Pancreas (tissue), 10 donors: ENCODE results near the gene PXMP2. TPM values are rescaled to one million over a fixed set of nuclear protein-coding genes. Genes with fewer than 3 reads are reported as not detected.

ENCODE experiments used
- ATAC-seq, 4 donors: fragments of 200-7000 bp; cut with Tn5 transposase; one replicate each; pipeline versions ENCODE4 v1.8.0 to v1.9.1; 2020; ENCODE audit warnings: mild to moderate bottlenecking in 4 of 4, moderate library complexity in 4 of 4
- DNase-seq, 6 donors: peaks; one replicate each; pipeline ENCODE4 v3.0.0-alpha.2; 2020
- FAIRE-seq: peaks from 2 replicates; lab custom pipeline; 2012; peaks lifted over from hg19 to GRCh38; lab: Jason Lieb, UNC
- H3K27ac ChIP-seq, 4 donors: fragments of 200-600 bp; sonication (generic); 1 replicate in 3 of 4; 2 replicates in 1 of 4; pipeline versions ENCODE4 v1.5.0 to v1.8.0; 2020
- H3K27me3 ChIP-seq, 4 donors: fragments of 200-600 bp; one replicate each; pipeline ENCODE4 v1.8.0; 2021
- H3K36me3 ChIP-seq, 3 donors: fragments of 200-600 bp; sonication (generic) in 1 of 3; one replicate each; pipeline versions ENCODE4 v1.5.0 to v1.8.0; 2020 to 2021
- H3K4me1 ChIP-seq, 3 donors: fragments of 200-600 bp; one replicate each; pipeline ENCODE4 v1.8.0; 2021
- H3K4me3 ChIP-seq, 4 donors: fragments of 200-600 bp; sonication (generic) in 2 of 4; one replicate each; pipeline versions ENCODE4 v1.5.0 to v1.8.0; 2020 to 2021
- H3K9me3 ChIP-seq, 4 donors: fragments of 200-600 bp; one replicate each; pipeline ENCODE4 v1.8.0; 2021
- WGBS, 2 donors: extraction: QIAGEN DNeasy Blood & Tissue Kit; methylation state at CpG; one replicate each; pipeline ENCODE4 v1.1.7; 2013; 5-methylcytosine and 5-hydroxymethylcytosine counted together
- intact Hi-C, 3 donors: fragments of 100-400 bp; cut with DNase I; formaldehyde crosslinking; loops; one replicate each; pipeline versions ENCODE4 v1.11.1 to v1.14.2; 2022
- polyA plus RNA-seq, 2 donors: library from polyadenylated mRNA; stranded (reverse); fragments of 200-250 nt; gene quantifications; one replicate each; pipeline ENCODE4 v1.2.3, GENCODE V29; 2013
- total RNA-seq, 6 donors: library from RNA; stranded (reverse); fragmentation: NEBNext Ultra II Directional in 4 of 6; extraction: Animal tissue kit (Norgen Biotek cat#: 25700) in 4 of 6; gene quantifications; one replicate each; pipeline versions ENCODE4 v1.2.1 to v1.2.4, GENCODE V29; 2021 to 2023
- TF ChIP-seq, protein P1 (sequence below), 4 donors: fragments of 200-600 bp; sonication (generic) in 3 of 4; IDR thresholded peaks; one replicate each; pipeline versions ENCODE4 v1.5.0 to v1.8.0; 2021; ENCODE audit warnings: antibody characterized with exemption in 4 of 4
- donor health status: healthy with polysubstance abuse.
- donor health status: DM: no; HTN: no; CAD: no; lungs with moderate emphysema.
- donor health status: DM: no; HTN: no; CAD: no.
- donor health status: control.
- donor health status: control.
- donor health status: Bipolar disorder and iron deficiency.
- donor health status: DM: yes; HTN: yes; CAD: no.
- donor health status: DM: no; HTN: no; CAD: no.
- donor health status: DM: no; HTN: no; CAD: no.
- donor health status: DM: yes; HTN: yes; CAD: no.

The PXMP2 gene
- total and polyA plus RNA-seq, 8 donors, result 7.7 to 27.1 (median 13.3) TPM

DNA sequence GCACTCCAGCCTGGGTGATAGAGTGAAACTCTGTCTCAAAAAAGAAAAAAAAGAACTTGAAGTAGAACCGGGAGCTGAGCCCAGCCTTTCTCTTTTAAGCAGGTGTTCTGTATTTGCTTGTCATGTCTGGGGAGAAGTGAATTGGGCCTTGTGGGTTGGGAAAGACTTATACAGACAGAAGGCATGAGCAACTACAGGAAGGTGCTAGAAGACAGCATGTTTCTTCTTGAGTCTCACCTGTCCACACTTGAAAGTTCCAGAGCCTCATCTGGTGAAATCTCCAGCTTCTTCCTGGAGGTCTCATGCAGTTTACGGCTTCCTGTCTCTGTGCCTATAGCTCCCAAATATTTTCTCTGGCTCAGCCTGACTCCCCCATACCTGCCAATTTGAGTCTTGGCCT, 25.7 kb downstream of the PXMP2 start:
- Histone ChIP-seq H3K4me1 (peaks cover 0 to 10% (median 8%) of the 10 kb centered on the region in 3 donors), H3K27me3 (no peaks in the 10 kb centered on the region), H3K9me3 (no peaks in the 10 kb centered on the region), H3K27ac (no peak overlapping the region), H3K4me3 (no peak overlapping the region), H3K36me3 (peaks cover 0 to 11% (median 0%) of the 10 kb centered on the region in 3 donors)
- TF ChIP-seq, protein P1, sequence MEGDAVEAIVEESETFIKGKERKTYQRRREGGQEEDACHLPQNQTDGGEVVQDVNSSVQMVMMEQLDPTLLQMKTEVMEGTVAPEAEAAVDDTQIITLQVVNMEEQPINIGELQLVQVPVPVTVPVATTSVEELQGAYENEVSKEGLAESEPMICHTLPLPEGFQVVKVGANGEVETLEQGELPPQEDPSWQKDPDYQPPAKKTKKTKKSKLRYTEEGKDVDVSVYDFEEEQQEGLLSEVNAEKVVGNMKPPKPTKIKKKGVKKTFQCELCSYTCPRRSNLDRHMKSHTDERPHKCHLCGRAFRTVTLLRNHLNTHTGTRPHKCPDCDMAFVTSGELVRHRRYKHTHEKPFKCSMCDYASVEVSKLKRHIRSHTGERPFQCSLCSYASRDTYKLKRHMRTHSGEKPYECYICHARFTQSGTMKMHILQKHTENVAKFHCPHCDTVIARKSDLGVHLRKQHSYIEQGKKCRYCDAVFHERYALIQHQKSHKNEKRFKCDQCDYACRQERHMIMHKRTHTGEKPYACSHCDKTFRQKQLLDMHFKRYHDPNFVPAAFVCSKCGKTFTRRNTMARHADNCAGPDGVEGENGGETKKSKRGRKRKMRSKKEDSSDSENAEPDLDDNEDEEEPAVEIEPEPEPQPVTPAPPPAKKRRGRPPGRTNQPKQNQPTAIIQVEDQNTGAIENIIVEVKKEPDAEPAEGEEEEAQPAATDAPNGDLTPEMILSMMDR (IDR thresholded peaks at IDR 0.05), result no peak
- DNase-seq (no peak), ATAC-seq (no peak), FAIRE-seq (no peak)
- intact Hi-C loops, result no loop called here
- 64 to 77% methylated on average over 2 of the region's 2 CpGs for WGBS, 2 donors

DNA sequence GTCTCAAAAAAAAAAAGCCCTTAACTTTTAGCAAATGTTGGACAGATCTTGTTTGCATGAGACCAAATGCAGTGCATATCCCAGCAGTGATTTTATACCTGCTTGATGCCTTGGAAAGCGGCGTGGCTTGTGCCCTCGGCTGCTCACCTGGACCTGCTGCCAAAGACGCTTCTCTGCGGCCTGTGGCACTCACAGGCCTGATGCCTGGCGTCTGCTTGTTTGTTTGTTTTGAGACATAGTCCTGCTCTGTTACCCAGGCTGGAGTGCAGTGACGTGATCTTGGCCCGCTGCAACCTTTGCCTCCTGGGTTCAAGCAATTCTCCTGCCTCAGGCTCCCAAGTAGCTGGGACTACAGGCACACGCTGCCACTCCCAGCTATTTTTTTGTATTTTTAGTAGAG, 28.5 kb downstream of the PXMP2 start:
- no peaks in the 10 kb centered on the region for H3K27me3 ChIP-seq
- TF ChIP-seq, protein P1 (IDR thresholded peaks at IDR 0.05), result no peak
- 83 to 88% methylated on average over 9 of the region's 9 CpGs for WGBS, 2 donors
- FAIRE-seq, result no peak
- peaks cover 0 to 8% (median 6%) of the 10 kb centered on the region in 3 donors for H3K4me1 ChIP-seq
- H3K36me3 ChIP-seq, result peaks cover 2 to 23% (median 10%) of the 10 kb centered on the region in 3 donors
- ATAC-seq, result no peak
- no peak overlapping the region for H3K27ac ChIP-seq
- no peaks in the 10 kb centered on the region for H3K9me3 ChIP-seq
- intact Hi-C loops, result no loop called here
- peak in 1 of 6 donors; percentile 29 for DNase-seq
- no peak overlapping the region for H3K4me3 ChIP-seq

DNA sequence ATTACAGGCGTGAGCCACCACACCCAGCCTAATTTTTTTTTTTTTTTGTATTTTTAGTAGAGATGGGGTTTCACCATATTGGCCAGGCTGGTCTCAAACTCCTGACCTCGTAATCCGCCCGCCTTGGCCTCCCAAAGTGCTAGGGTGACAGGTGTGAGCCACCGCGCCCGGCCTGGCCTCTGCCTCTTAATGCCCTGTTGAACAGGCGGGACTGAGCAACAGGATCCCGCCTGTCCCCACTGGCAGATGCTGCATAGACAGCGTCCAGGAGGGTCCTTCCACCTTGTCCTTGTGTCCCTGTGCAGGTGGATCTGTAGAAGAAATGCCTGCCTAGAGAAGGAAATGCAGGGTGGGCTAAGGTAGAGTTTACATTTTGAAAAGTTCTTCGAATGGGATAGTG, 29.0 kb downstream of the PXMP2 start:
- 76 to 92% methylated on average over 11 of the region's 11 CpGs for WGBS, 2 donors
- H3K4me1 ChIP-seq, result peaks cover 0 to 8% (median 6%) of the 10 kb centered on the region in 3 donors
- FAIRE-seq, result no peak
- H3K36me3 ChIP-seq, result peaks cover 2 to 27% (median 10%) of the 10 kb centered on the region in 3 donors
- ATAC-seq, result no peak
- DNase-seq, result no peak
- H3K4me3 ChIP-seq, result no peak overlapping the region
- H3K27me3 ChIP-seq, result no peaks in the 10 kb centered on the region
- no peaks in the 10 kb centered on the region for H3K9me3 ChIP-seq
- intact Hi-C loops, result no loop called here
- TF ChIP-seq, protein P1 (IDR thresholded peaks at IDR 0.05), result no peak
- no peak overlapping the region for H3K27ac ChIP-seq

DNA sequence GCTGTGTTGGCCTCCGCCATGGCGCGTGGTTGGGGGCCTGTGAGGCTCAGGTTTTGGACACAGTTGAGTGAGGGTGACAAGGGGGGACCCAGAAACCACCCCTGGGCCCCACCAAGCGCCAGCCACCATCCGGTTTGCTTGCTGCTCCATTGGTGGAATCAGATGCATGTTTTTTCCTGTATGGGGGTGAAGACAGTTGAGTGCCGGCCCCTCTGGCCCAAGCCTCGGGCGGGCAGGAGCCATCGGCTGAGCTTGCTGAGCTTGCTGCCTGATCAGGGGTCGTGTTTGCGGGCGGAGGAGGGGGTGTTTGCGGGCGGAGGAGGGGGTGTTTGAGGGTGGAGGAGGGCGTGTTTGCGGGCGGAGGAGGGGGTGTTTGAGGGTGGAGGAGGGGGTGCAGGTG, 29.6 kb downstream of the PXMP2 start:
- Histone ChIP-seq H3K4me3 (no peak overlapping the region), H3K4me1 (peaks cover 0 to 2% (median 1%) of the 10 kb centered on the region in 3 donors), H3K9me3 (no peaks in the 10 kb centered on the region), H3K27ac (no peak overlapping the region), H3K36me3 (peaks cover 2 to 27% (median 10%) of the 10 kb centered on the region in 3 donors), H3K27me3 (no peaks in the 10 kb centered on the region)
- 89% methylated on average over 17 of the region's 17 CpGs for WGBS, 2 donors
- ATAC-seq (no peak), DNase-seq (peak in 1 of 6 donors; percentile 69), FAIRE-seq (no peak)
- intact Hi-C loops, result no loop called here
- TF ChIP-seq, protein P1 (IDR thresholded peaks at IDR 0.05), result no peak

DNA sequence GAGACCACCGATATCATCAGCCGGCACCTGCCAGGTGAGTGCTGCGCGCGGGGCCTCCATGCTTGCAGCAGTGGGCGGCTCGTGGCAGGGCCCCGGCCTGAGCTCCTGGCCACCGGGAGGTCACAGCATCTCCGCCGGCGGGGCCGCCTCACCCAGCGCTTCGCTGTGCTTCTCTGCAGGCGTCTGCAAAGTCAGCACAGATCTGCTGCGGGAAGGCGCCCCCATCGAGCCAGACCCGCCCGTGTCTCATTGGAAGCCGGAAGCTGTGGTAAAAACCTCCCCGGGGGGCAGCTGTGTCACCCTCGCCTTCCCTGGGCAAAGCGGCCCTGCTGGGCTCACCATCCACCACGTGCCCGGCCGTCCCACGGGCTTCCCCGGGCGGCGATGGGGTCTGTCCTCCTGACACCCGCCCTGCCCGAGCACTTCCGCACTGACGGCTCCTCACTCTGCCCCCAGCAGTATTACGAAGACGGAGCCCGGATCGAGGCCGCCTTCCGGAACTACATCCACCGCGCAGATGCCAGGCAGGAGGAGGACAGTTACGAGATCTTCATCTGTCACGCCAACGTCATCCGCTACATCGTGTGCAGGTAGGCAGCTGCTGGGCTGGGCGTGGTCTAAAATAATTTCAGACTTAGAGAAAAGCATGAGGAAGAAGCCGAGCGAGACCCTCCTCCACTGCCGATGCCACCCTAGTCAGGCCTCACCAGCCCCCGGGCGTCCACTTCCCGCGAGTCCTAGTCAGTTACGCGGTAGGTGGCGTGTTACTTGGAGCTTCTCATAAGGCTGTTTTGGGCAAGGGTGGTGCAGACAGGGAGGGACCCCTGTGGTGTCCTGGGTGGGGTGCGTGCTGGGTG, 30.4 kb downstream of the PXMP2 start:
- Histone ChIP-seq H3K36me3 (peaks cover 2 to 27% (median 10%) of the 10 kb centered on the region in 3 donors), H3K4me3 (no peak overlapping the region), H3K4me1 (no peaks in the 10 kb centered on the region), H3K27me3 (no peaks in the 10 kb centered on the region), H3K9me3 (no peaks in the 10 kb centered on the region), H3K27ac (no peak overlapping the region)
- TF ChIP-seq, protein P1 (IDR thresholded peaks at IDR 0.05), result no peak
- FAIRE-seq (no peak), ATAC-seq (peak in 1 of 4 donors; percentile 3), DNase-seq (peak in 1 of 6 donors; percentile 79)
- intact Hi-C loops, result no loop called here
- 96% methylated on average over 61 of the region's 61 CpGs for WGBS, 2 donors
